ENCODE results near the gene VWA8.

- no peak for TF ChIP-seq CTCF (optimal IDR thresholded peaks at IDR 0.05 in 1 of 3, IDR thresholded peaks at IDR 0.05 in 1 of 3, conservative IDR thresholded peaks at IDR 0.05 in 1 of 3; ENCODE audit: extremely low read depth in 1 of 3, insufficient read depth in 2 of 3, low read length in 3 of 3)
- TF ChIP-seq EZH2 (IDR thresholded peaks at IDR 0.05; ENCODE audit: low read length), result no peak
These were observed 504 bp upstream of the VWA8 start for GRCh38 chr13:41961466-41961760.
